ENCODE data around the gene NRXN3. TPM values are rescaled to one million over a fixed set of nuclear protein-coding genes. Genes with fewer than 3 reads are reported as not detected.

Gene NRXN3
- total RNA-seq, 1 donor from 2014 or later, result 19.8 TPM

GRCh38 chr14:79601579-79601978, 1431.4 kb downstream of the NRXN3 start:
- peaks cover 3% of the 10 kb centered on the region for H3K9me3 Mint-ChIP-seq
- no peak for DNase-seq (ENCODE audit: extremely low spot score, unreplicated experiment)
- no peak overlapping the region for H3K4me3 Mint-ChIP-seq
- no peak overlapping the region for H3K27ac Mint-ChIP-seq
- no peaks in the 10 kb centered on the region for H3K27me3 Mint-ChIP-seq
- TF ChIP-seq CTCF (conservative IDR thresholded peaks at IDR 0.05), result no peak
- H3K4me1 Mint-ChIP-seq (ENCODE audit: unreplicated experiment), result no peaks in the 10 kb centered on the region
- H3K36me3 Mint-ChIP-seq, result peaks cover 4% of the 10 kb centered on the region

GRCh38 chr14:79602045-79602444, 1431.9 kb downstream of the NRXN3 start:
- Mint-ChIP-seq H3K36me3 (peaks cover 4% of the 10 kb centered on the region), H3K27ac (no peak overlapping the region), H3K4me1 (ENCODE audit: unreplicated experiment) (peaks cover under 1% of the 10 kb centered on the region), H3K4me3 (no peak overlapping the region), H3K9me3 (no peaks in the 10 kb centered on the region), H3K27me3 (no peaks in the 10 kb centered on the region)
- no peak for DNase-seq (ENCODE audit: extremely low spot score, unreplicated experiment)
- TF ChIP-seq CTCF (conservative IDR thresholded peaks at IDR 0.05), result no peak

- Mint-ChIP-seq H3K4me3 (no peak overlapping the region), H3K36me3 (peaks cover 4% of the 10 kb centered on the region), H3K27ac (no peak overlapping the region), H3K4me1 (ENCODE audit: unreplicated experiment) (peaks cover 4% of the 10 kb centered on the region), H3K27me3 (no peaks in the 10 kb centered on the region), H3K9me3 (no peaks in the 10 kb centered on the region)
- DNase-seq (ENCODE audit: extremely low spot score, unreplicated experiment), result no peak
- no peak for TF ChIP-seq CTCF (conservative IDR thresholded peaks at IDR 0.05)
Observed at GRCh38 chr14:79602742-79603141, 1432.6 kb downstream of the NRXN3 start.

GRCh38 chr14:79605849-79606248, 1435.7 kb downstream of the NRXN3 start:
- no peak for DNase-seq (ENCODE audit: extremely low spot score, unreplicated experiment)

GRCh38 chr14:79608446-79608845, 1438.3 kb downstream of the NRXN3 start:
- Mint-ChIP-seq H3K4me1 (ENCODE audit: unreplicated experiment) (peaks cover 4% of the 10 kb centered on the region), H3K4me3 (no peak overlapping the region), H3K9me3 (no peaks in the 10 kb centered on the region), H3K27ac (no peak overlapping the region), H3K27me3 (no peaks in the 10 kb centered on the region), H3K36me3 (no peaks in the 10 kb centered on the region)
- no peak for TF ChIP-seq CTCF (conservative IDR thresholded peaks at IDR 0.05)
- no peak for DNase-seq (ENCODE audit: extremely low spot score, unreplicated experiment)

More at GRCh38 chr14:79605849-79606248, 1435.7 kb downstream of the NRXN3 start:
- peaks cover 4% of the 10 kb centered on the region for H3K4me1 Mint-ChIP-seq (ENCODE audit: unreplicated experiment)
- H3K9me3 Mint-ChIP-seq, result no peaks in the 10 kb centered on the region
- no peak for TF ChIP-seq CTCF (conservative IDR thresholded peaks at IDR 0.05)
- no peaks in the 10 kb centered on the region for H3K27me3 Mint-ChIP-seq
- H3K36me3 Mint-ChIP-seq, result no peaks in the 10 kb centered on the region
- no peak overlapping the region for H3K27ac Mint-ChIP-seq
- H3K4me3 Mint-ChIP-seq, result no peak overlapping the region

- H3K36me3 Mint-ChIP-seq, result no peaks in the 10 kb centered on the region
Observed at GRCh38 chr14:79613625-79614024, 1443.5 kb downstream of the NRXN3 start.

More at GRCh38 chr14:79613625-79614024, 1443.5 kb downstream of the NRXN3 start:
- no peak for DNase-seq (ENCODE audit: extremely low spot score, unreplicated experiment)
- Mint-ChIP-seq H3K27me3 (no peaks in the 10 kb centered on the region), H3K27ac (no peak overlapping the region), H3K4me3 (no peak overlapping the region), H3K4me1 (ENCODE audit: unreplicated experiment) (no peaks in the 10 kb centered on the region), H3K9me3 (peaks cover 4% of the 10 kb centered on the region)
- no peak for TF ChIP-seq CTCF (conservative IDR thresholded peaks at IDR 0.05)
